HepG2 (cell line): ENCODE data around the gene PTCD1. TPM values are rescaled to one million over a fixed set of nuclear protein-coding genes. Genes with fewer than 3 reads are reported as not detected.

Experiments
- ATAC-seq: fragments of 200-7000 bp; cut with Tn5 transposase; 3 replicates; pipeline ENCODE4 v1.9.1; 2020; ENCODE audit warnings: mild to moderate bottlenecking, moderate library complexity
- BruUV-seq: library from RNA; stranded (reverse); fragments of 400-500 nt; replicated peaks from 2 replicates; lab custom pipeline; 2021; lab: Mats Ljungman, UMichigan
- CTCF ChIA-PET: fragments of 300-600 bp; formaldehyde crosslinking; extraction: SDS; loops from one replicate; lab custom pipeline; 2021; ENCODE audit warnings: low total read pairs, inconsistent platforms, low intra/inter-chr PET ratio; lab: Yijun Ruan, JAX
- POLR2A ChIA-PET: fragments of 350-600 bp; sonication (Branson Sonifier 250); formaldehyde crosslinking; loops from one replicate; lab custom pipeline; 2020; ENCODE audit warnings: antibody characterized with exemption, inconsistent platforms; lab: Yijun Ruan, JAX
- DNase-seq: peaks from one replicate; pipeline ENCODE4 v3.0.0-alpha.2; 2015; ENCODE audit warnings: low spot score
- FAIRE-seq: peaks from 3 replicates; lab custom pipeline; 2011; peaks lifted over from hg19 to GRCh38; lab: Jason Lieb, UNC
- H2AFZ ChIP-seq: one replicate; pipeline ENCODE4 v1.6.1; 2011; ENCODE audit warnings: low read length, inconsistent platforms
- H3K27ac ChIP-seq: fragments of 300-600 bp; 3 replicates; pipeline ENCODE4 v1.8.0; 2011; ENCODE audit warnings: mixed run types, mild to moderate bottlenecking, mixed read lengths, low read length, inconsistent platforms; ENCODE audit not compliant: insufficient read depth; ENCODE audit errors: extremely low read length
- H3K27me3 ChIP-seq, 2 experiments: fragments of 200-600 bp in 1 of 2; 2 replicates in 1 of 2; 3 replicates in 1 of 2; pipeline versions ENCODE4 v1.6.0 to v1.8.0; 2011; ENCODE audit warnings: low read length in 2 of 2, mild to moderate bottlenecking in 2 of 2, moderate library complexity in 2 of 2, inconsistent platforms in 1 of 2; ENCODE audit not compliant: insufficient read depth in 2 of 2, control insufficient read depth in 1 of 2
- H3K36me3 ChIP-seq, 2 experiments: fragments of 200-600 bp in 1 of 2; replicated peaks in 1 of 2; 2 replicates in 1 of 2; 3 replicates in 1 of 2; pipeline versions ENCODE4 v1.5.1 to v1.8.0; 2011; ENCODE audit warnings: low read length in 2 of 2, inconsistent platforms in 1 of 2; ENCODE audit not compliant: insufficient read depth in 2 of 2, control insufficient read depth in 1 of 2
- H3K4me1 ChIP-seq: 2 replicates; pipeline ENCODE4 v1.5.1; 2012; ENCODE audit warnings: low read length, inconsistent platforms; ENCODE audit not compliant: insufficient read depth
- H3K4me2 ChIP-seq: 2 replicates; pipeline ENCODE4 v1.6.0; 2011; ENCODE audit warnings: low read depth, low read length, inconsistent platforms
- H3K4me3 ChIP-seq, 3 experiments: fragments of 200-600 bp in 1 of 3; sonication (generic), shearing (Covaris generic) in 1 of 3; replicated peaks in 1 of 3; 2 replicates each; pipeline ENCODE4 v1.5.1; 2011 to 2016; ENCODE audit warnings: low read length in 3 of 3, inconsistent platforms in 2 of 3, low read depth in 2 of 3, mild to moderate bottlenecking in 2 of 3, control low read depth in 1 of 3, mixed read lengths in 1 of 3; ENCODE audit not compliant: insufficient read depth in 1 of 3
- H3K79me2 ChIP-seq: one replicate; pipeline ENCODE4 v1.6.1; 2011; ENCODE audit warnings: low read length, inconsistent platforms; ENCODE audit not compliant: insufficient read depth
- H3K9ac ChIP-seq: 2 replicates; pipeline ENCODE4 v1.6.0; 2011; ENCODE audit warnings: mild to moderate bottlenecking, low read depth, low read length, inconsistent platforms; ENCODE audit not compliant: insufficient read depth
- H3K9me3 ChIP-seq: 2 replicates; pipeline ENCODE4 v1.5.1; 2012; ENCODE audit warnings: mild to moderate bottlenecking, low read length
- H4K20me1 ChIP-seq: 2 replicates; pipeline ENCODE4 v1.6.0; 2011; ENCODE audit warnings: inconsistent platforms, mild to moderate bottlenecking, low read length, moderate library complexity; ENCODE audit not compliant: insufficient read depth
- CCDC6 ChIP-seq: sonication (generic); formaldehyde crosslinking; IDR thresholded peaks from 2 replicates; pipeline ENCODE4 v1.8.1; 2022; ENCODE audit warnings: mild to moderate bottlenecking, missing genetic modification reagents, moderate library complexity
- MED13 ChIP-seq: sonication (generic); formaldehyde crosslinking; IDR thresholded peaks from 2 replicates; pipeline ENCODE4 v1.5.0; 2020; ENCODE audit warnings: missing genetic modification reagents
- MEIS1 ChIP-seq: sonication (generic); formaldehyde crosslinking; IDR thresholded peaks from 2 replicates; pipeline ENCODE4 v1.9.0; 2021; ENCODE audit warnings: mild to moderate bottlenecking, missing genetic modification reagents, moderate library complexity, borderline replicate concordance
- NKX3-1 ChIP-seq: sonication (generic); formaldehyde crosslinking; IDR thresholded peaks from 2 replicates; pipeline ENCODE4 v1.5.0; 2020; ENCODE audit warnings: missing genetic modification reagents
- RNF219 ChIP-seq: sonication (generic); formaldehyde crosslinking; IDR thresholded peaks from 2 replicates; pipeline ENCODE4 v1.5.0; 2020; ENCODE audit warnings: mild to moderate bottlenecking, missing genetic modification reagents
- SP2 ChIP-seq: sonication (generic); formaldehyde crosslinking; IDR thresholded peaks from 2 replicates; pipeline ENCODE4 v1.5.1; 2020; ENCODE audit warnings: mild to moderate bottlenecking, missing genetic modification reagents
- U2AF1 ChIP-seq: fragments of 200-400 bp; formaldehyde crosslinking; optimal IDR thresholded peaks from 2 replicates; pipeline ENCODE3; 2017; ENCODE audit warnings: mild to moderate bottlenecking, low read depth, low read length
- ZBTB21 ChIP-seq: sonication (generic); formaldehyde crosslinking; IDR thresholded peaks from 2 replicates; pipeline ENCODE4 v1.4.0; 2020; ENCODE audit warnings: missing genetic modification reagents
- ZBTB26 ChIP-seq: IDR thresholded peaks from 2 replicates; pipeline ENCODE4 v1.6.1; 2016; ENCODE audit warnings: missing compliant biosample characterization, missing genetic modification reagents, borderline replicate concordance
- ZNF121 ChIP-seq: sonication (generic); formaldehyde crosslinking; IDR thresholded peaks from 2 replicates; pipeline ENCODE4 v1.5.0; 2020; ENCODE audit warnings: mild to moderate bottlenecking, missing genetic modification reagents
- ZNF292 ChIP-seq: sonication (generic); formaldehyde crosslinking; IDR thresholded peaks from 2 replicates; pipeline ENCODE4 v1.8.1; 2022; ENCODE audit warnings: mild to moderate bottlenecking, low read depth, missing genetic modification reagents, borderline replicate concordance
- ZNF431 ChIP-seq: sonication (generic); formaldehyde crosslinking; IDR thresholded peaks from 2 replicates; pipeline ENCODE4 v1.9.0; 2022; ENCODE audit warnings: missing genetic modification reagents, low read depth, mild to moderate bottlenecking, borderline replicate concordance
- ZNF646 ChIP-seq: sonication (generic); formaldehyde crosslinking; IDR thresholded peaks from 2 replicates; pipeline ENCODE4 v1.9.0; 2021; ENCODE audit warnings: mild to moderate bottlenecking, missing genetic modification reagents
- ZNF709 ChIP-seq: sonication (generic); formaldehyde crosslinking; IDR thresholded peaks from 2 replicates; pipeline ENCODE4 v1.5.0; 2020; ENCODE audit warnings: mild to moderate bottlenecking, missing genetic modification reagents
- WGBS: methylation state at CpG from one replicate; pipeline ENCODE4 v1.1.6; 2017; ENCODE audit warnings: low lambda C conversion rate; 5-methylcytosine and 5-hydroxymethylcytosine counted together
- in situ Hi-C: cut with HindIII; loops from 2 replicates; pipeline ENCODE4 v1.10.0; 2017; ENCODE audit warnings: low pct_unique_long_range_greater_than_20kb; ENCODE audit not compliant: extremely low pct_ligation_motif_present
- intact Hi-C: fragments of 100-400 bp; cut with micrococcal nuclease; formaldehyde crosslinking; loops from one replicate; pipeline ENCODE4 v1.10.0; 2022; ENCODE audit not compliant: unreplicated experiment
- polyA plus RNA-seq, 8 experiments: library from polyadenylated mRNA; depleted of rRNA in 3 of 8; stranded (reverse) in 7 of 8; unstranded in 1 of 8; fragments of >200 nt; fragmentation: Illumina TruSeq in 4 of 8; extraction: Trizol in 4 of 8; gene quantifications; 2 replicates each; pipeline versions ENCODE4 v1.2.1 to v1.2.3, GENCODE V29; 2011 to 2016; ENCODE audit warnings: low read depth in 4 of 8, missing spikeins in 1 of 8, mixed read lengths in 1 of 8; ENCODE audit not compliant: insufficient read depth in 1 of 8
- total RNA-seq, 5 experiments: library from RNA; depleted of rRNA; stranded (reverse); fragments of >200 nt; fragmentation: Illumina TruSeq; extraction: Trizol; gene quantifications; 2 replicates each; pipeline ENCODE4 v1.2.3, GENCODE V29; 2016; ENCODE audit warnings: low read depth in 1 of 5

The PTCD1 gene
- total and polyA plus RNA-seq, 2 of the 13 experiments (the other 11 are each of a cell fraction or from before 2014, with no cell fraction given), result 3.0 to 8.4 TPM

GRCh38 chr7:99437946-99438572 lies 539 bp downstream of the PTCD1 start:
- in situ Hi-C loops, result no loop called here
- POLR2A ChIA-PET, result interaction anchor here (1.0 to 2.3 kb wide), 10 partner anchors 8 to 256 kb away, joined by 3 to 16 read pairs (median 4); partner anchors contain the start of genes ATP5MF, BUD31, PDAP1 and ZNF394
- no peak for FAIRE-seq
- Histone ChIP-seq H3K27ac (peak overlapping the region; percentile 79), H3K9me3 (no peaks in the 10 kb centered on the region), H4K20me1 (0 out of 2 replicates have a peak, but pooled peaks cover 6% of the 10 kb centered on the region), H3K4me2 (peak overlapping the region; percentile 79), H3K4me1 (peaks cover 31% of the 10 kb centered on the region), H3K79me2 (peaks cover 33% of the 10 kb centered on the region), H3K9ac (peak overlapping the region; percentile 93), H2AFZ (no peak overlapping the region), H3K36me3 (peaks cover 2 to 19% of the 10 kb centered on the region in 2 experiments; a peak in 3 of 5 replicates), H3K27me3 (peaks cover 0 to 3% of the 10 kb centered on the region in 2 experiments; a peak in 1 of 5 replicates), H3K4me3 (peak overlapping the region; percentile 79 to 100 (median 100))
- no TSS peak for BruUV-seq
- peak; percentile 22 for ATAC-seq
- intact Hi-C loops, result no loop called here
- CTCF ChIA-PET, result no interaction called here
- 8% methylated on average over 10 of the region's 20 CpGs for WGBS
- no peak for DNase-seq
- no peak for TF ChIP-seq ZNF646
- TF ChIP-seq U2AF1, result no peak
- peak; percentile 4; the same call in 1 of the 2 replicates for TF ChIP-seq ZNF121 (CRISPR knock-in tag)
- TF ChIP-seq ZNF709 (CRISPR knock-in tag), result no peak
- TF ChIP-seq RNF219 (CRISPR knock-in tag), result no peak
- TF ChIP-seq ZNF431 (CRISPR knock-in tag), result 0 out of 2 replicates have a peak, but pooled peaks have one; percentile 36
- TF ChIP-seq NKX3-1, result no peak
- no peak for TF ChIP-seq MEIS1 (CRISPR knock-in tag)
- TF ChIP-seq ZNF292 (CRISPR knock-in tag), result 0 out of 2 replicates have a peak, but pooled peaks have one; percentile 11
- no peak for TF ChIP-seq ZBTB21 (CRISPR knock-in tag)
- TF ChIP-seq MED13 (CRISPR knock-in tag), result no peak
- no peak for TF ChIP-seq ZBTB26 (CRISPR knock-in tag)
- no peak for TF ChIP-seq CCDC6
- 0 out of 2 replicates have a peak, but pooled peaks have one; percentile 6 for TF ChIP-seq SP2
